HepG2 (cell line): ENCODE data around the gene PALMD. TPM values are rescaled to one million over a fixed set of nuclear protein-coding genes. Genes with fewer than 3 reads are reported as not detected.

Experiments
- CHD2 ChIP-seq: IDR thresholded peaks from 2 replicates; pipeline ENCODE4 v1.6.1; 2011; ENCODE audit warnings: low read depth, low read length, improper control_type of control experiment
- ELF3 ChIP-seq: IDR thresholded peaks from 2 replicates; pipeline ENCODE4 v1.6.1; 2016; ENCODE audit warnings: missing genetic modification reagents, missing compliant biosample characterization
- FOXJ3 ChIP-seq: sonication (generic); formaldehyde crosslinking; IDR thresholded peaks from 2 replicates; pipeline ENCODE4 v1.4.0; 2020; ENCODE audit warnings: missing genetic modification reagents, mild to moderate bottlenecking, borderline replicate concordance
- GZF1 ChIP-seq: sonication (generic); formaldehyde crosslinking; IDR thresholded peaks from 2 replicates; pipeline ENCODE4 v1.5.1; 2020; ENCODE audit warnings: mild to moderate bottlenecking, missing genetic modification reagents
- KDM6A ChIP-seq: IDR thresholded peaks from 2 replicates; pipeline ENCODE4 v1.6.1; 2016; ENCODE audit warnings: low read depth
- MEF2D ChIP-seq: sonication (generic); formaldehyde crosslinking; IDR thresholded peaks from 2 replicates; pipeline ENCODE4 v1.5.1; 2020; ENCODE audit warnings: mild to moderate bottlenecking, missing genetic modification reagents
- RAD21 ChIP-seq: fragments of 450-650 bp; formaldehyde crosslinking; IDR thresholded peaks from 2 replicates; pipeline ENCODE4 v1.5.0; 2020; ENCODE audit warnings: mild to moderate bottlenecking
- SETDB1 ChIP-seq: sonication (generic); formaldehyde crosslinking; IDR thresholded peaks from 2 replicates; pipeline ENCODE4 v1.5.1; 2020; ENCODE audit warnings: missing genetic modification reagents, mild to moderate bottlenecking, borderline replicate concordance
- SIN3B ChIP-seq: fragments of 150-350 bp; IDR thresholded peaks from 2 replicates; pipeline ENCODE4 v1.6.1; 2014; ENCODE audit warnings: low read length
- SMARCC2 ChIP-seq: fragments of 450-650 bp; IDR thresholded peaks from 2 replicates; pipeline ENCODE4 v1.6.1; 2017; ENCODE audit warnings: antibody characterized with exemption, mild to moderate bottlenecking
- TAF15 ChIP-seq: fragments of 200-400 bp; formaldehyde crosslinking; IDR thresholded peaks from one replicate; pipeline ENCODE4 v1.6.1; 2018; ENCODE audit warnings: mild to moderate bottlenecking, low read depth, low read length; ENCODE audit not compliant: poor library complexity, severe bottlenecking
- TGIF2 ChIP-seq: IDR thresholded peaks from 2 replicates; pipeline ENCODE4 v1.6.1; 2016; ENCODE audit warnings: control low read depth, missing compliant biosample characterization
- ZFP36L1 ChIP-seq: sonication (generic); formaldehyde crosslinking; IDR thresholded peaks from 2 replicates; pipeline ENCODE4 v1.8.0; 2022; ENCODE audit warnings: mild to moderate bottlenecking, missing genetic modification reagents, moderate library complexity
- ZNF34 ChIP-seq: sonication (generic); formaldehyde crosslinking; IDR thresholded peaks from 2 replicates; pipeline ENCODE4 v1.4.0; 2020; ENCODE audit warnings: mild to moderate bottlenecking, missing genetic modification reagents, borderline replicate concordance
- ZNF441 ChIP-seq: sonication (generic); formaldehyde crosslinking; IDR thresholded peaks from 2 replicates; pipeline ENCODE4 v1.7.0; 2021; ENCODE audit warnings: missing genetic modification reagents, borderline replicate concordance
- ZNF546 ChIP-seq: sonication (generic); formaldehyde crosslinking; conservative IDR thresholded peaks from 2 replicates; pipeline ENCODE4 v1.8.1; 2023; ENCODE audit warnings: mild to moderate bottlenecking, missing genetic modification reagents
- ZSCAN29 ChIP-seq: sonication (generic); formaldehyde crosslinking; conservative IDR thresholded peaks from 2 replicates; pipeline ENCODE4 v1.4.0; 2020; ENCODE audit warnings: mild to moderate bottlenecking, missing genetic modification reagents
- ZSCAN9 ChIP-seq: IDR thresholded peaks from 2 replicates; pipeline ENCODE4 v1.6.1; 2016; ENCODE audit warnings: borderline replicate concordance
- polyA plus RNA-seq, 8 experiments: library from polyadenylated mRNA; depleted of rRNA in 3 of 8; stranded (reverse) in 7 of 8; unstranded in 1 of 8; fragments of >200 nt; fragmentation: Illumina TruSeq in 4 of 8; extraction: Trizol in 4 of 8; gene quantifications; 2 replicates each; pipeline versions ENCODE4 v1.2.1 to v1.2.3, GENCODE V29; 2011 to 2016; ENCODE audit warnings: low read depth in 4 of 8, missing spikeins in 1 of 8, mixed read lengths in 1 of 8; ENCODE audit not compliant: insufficient read depth in 1 of 8
- total RNA-seq, 5 experiments: library from RNA; depleted of rRNA; stranded (reverse); fragments of >200 nt; fragmentation: Illumina TruSeq; extraction: Trizol; gene quantifications; 2 replicates each; pipeline ENCODE4 v1.2.3, GENCODE V29; 2016; ENCODE audit warnings: low read depth in 1 of 5
- TF ChIP-seq, protein P1 (sequence below): IDR thresholded peaks from 2 replicates; pipeline ENCODE4 v1.6.1; 2016; ENCODE audit warnings: missing genetic modification reagents, missing compliant biosample characterization
- TF ChIP-seq, protein P2 (sequence below): sonication (generic); formaldehyde crosslinking; IDR thresholded peaks from 2 replicates; pipeline ENCODE4 v1.8.0; 2022; ENCODE audit warnings: missing genetic modification reagents, low read depth, mild to moderate bottlenecking, borderline replicate concordance
- TF ChIP-seq, protein P3 (sequence below): sonication (generic); formaldehyde crosslinking; IDR thresholded peaks from 2 replicates; pipeline ENCODE4 v1.8.1; 2023; ENCODE audit warnings: missing genetic modification reagents, inconsistent platforms, borderline replicate concordance
- TF ChIP-seq, protein P4 (sequence below): sonication (generic); formaldehyde crosslinking; IDR thresholded peaks from 2 replicates; pipeline ENCODE4 v1.5.1; 2020; ENCODE audit warnings: missing genetic modification reagents, mild to moderate bottlenecking, borderline replicate concordance
- TF ChIP-seq, protein P5 (sequence below): sonication (generic); formaldehyde crosslinking; IDR thresholded peaks from 2 replicates; pipeline ENCODE4; 2020; ENCODE audit warnings: missing genetic modification reagents, mild to moderate bottlenecking, borderline replicate concordance

Gene PALMD
- total and polyA plus RNA-seq, 2 of the 13 experiments (the other 11 are each of a cell fraction or from before 2014, with no cell fraction given) = 5.5 to 31.1 TPM

DNA sequence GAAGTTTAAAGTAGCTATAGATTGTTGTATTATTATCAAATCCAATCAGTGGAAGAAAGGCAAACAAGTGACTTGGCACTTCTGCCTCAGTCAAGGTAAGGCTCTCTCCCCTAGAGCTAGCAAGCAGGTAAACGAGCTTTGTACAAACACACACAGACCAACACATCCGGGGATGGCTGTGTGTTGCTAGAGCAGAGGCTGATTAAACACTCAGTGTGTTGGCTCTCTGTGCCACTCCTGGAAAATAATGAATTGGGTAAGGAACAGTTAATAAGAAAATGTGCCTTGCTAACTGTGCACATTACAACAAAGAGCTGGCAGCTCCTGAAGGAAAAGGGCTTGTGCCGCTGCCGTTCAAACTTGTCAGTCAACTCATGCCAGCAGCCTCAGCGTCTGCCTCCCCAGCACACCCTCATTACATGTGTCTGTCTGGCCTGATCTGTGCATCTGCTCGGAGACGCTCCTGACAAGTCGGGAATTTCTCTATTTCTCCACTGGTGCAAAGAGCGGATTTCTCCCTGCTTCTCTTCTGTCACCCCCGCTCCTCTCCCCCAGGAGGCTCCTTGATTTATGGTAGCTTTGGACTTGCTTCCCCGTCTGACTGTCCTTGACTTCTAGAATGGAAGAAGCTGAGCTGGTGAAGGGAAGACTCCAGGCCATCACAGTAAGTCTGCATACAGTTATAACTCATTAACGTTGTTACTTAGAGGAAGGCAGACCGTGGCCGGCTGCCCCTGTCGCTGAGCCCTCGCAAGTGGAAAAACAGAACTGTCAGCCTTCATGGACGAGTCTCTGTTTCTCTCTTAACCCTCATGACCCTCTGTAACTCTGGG lies at the start of gene PALMD (continued):
- TF ChIP-seq, protein P1, sequence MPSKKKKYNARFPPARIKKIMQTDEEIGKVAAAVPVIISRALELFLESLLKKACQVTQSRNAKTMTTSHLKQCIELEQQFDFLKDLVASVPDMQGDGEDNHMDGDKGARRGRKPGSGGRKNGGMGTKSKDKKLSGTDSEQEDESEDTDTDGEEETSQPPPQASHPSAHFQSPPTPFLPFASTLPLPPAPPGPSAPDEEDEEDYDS = 0 out of 2 replicates have a peak, but pooled peaks have one; percentile 39
- TF ChIP-seq, protein P2, sequence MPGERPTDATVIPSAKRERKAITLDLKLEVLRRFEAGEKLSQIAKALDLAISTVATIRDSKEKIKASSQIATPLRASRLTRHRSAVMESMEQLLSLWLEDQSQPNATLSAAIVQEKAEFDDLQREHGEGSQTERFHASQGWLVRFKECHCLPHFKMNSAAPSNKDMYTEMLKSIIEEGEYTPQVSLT (CRISPR knock-in tag) = no peak
- TF ChIP-seq ELF3 (CRISPR knock-in tag) (no peak), ZNF34 (CRISPR knock-in tag) (no peak), ZNF441 (CRISPR knock-in tag) (no peak), TAF15 (no peak), TGIF2 (CRISPR knock-in tag) (no peak), FOXJ3 (CRISPR knock-in tag) (no peak; the same call in 1 of the 2 replicates), ZFP36L1 (CRISPR knock-in tag) (no peak), GZF1 (CRISPR knock-in tag) (no peak), SIN3B (no peak), RAD21 (no peak), MEF2D (CRISPR knock-in tag) (no peak), SMARCC2 (no peak), KDM6A (CRISPR knock-in tag) (no peak), ZSCAN9 (CRISPR knock-in tag) (no peak), CHD2 (no peak), ZSCAN29 (CRISPR knock-in tag) (no peak), SETDB1 (no peak), ZNF546 (CRISPR knock-in tag) (no peak)
- TF ChIP-seq, protein P3, sequence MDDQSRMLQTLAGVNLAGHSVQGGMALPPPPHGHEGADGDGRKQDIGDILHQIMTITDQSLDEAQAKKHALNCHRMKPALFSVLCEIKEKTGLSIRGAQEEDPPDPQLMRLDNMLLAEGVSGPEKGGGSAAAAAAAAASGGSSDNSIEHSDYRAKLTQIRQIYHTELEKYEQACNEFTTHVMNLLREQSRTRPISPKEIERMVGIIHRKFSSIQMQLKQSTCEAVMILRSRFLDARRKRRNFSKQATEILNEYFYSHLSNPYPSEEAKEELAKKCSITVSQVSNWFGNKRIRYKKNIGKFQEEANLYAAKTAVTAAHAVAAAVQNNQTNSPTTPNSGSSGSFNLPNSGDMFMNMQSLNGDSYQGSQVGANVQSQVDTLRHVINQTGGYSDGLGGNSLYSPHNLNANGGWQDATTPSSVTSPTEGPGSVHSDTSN (CRISPR knock-in tag) = no peak
- TF ChIP-seq, protein P4, sequence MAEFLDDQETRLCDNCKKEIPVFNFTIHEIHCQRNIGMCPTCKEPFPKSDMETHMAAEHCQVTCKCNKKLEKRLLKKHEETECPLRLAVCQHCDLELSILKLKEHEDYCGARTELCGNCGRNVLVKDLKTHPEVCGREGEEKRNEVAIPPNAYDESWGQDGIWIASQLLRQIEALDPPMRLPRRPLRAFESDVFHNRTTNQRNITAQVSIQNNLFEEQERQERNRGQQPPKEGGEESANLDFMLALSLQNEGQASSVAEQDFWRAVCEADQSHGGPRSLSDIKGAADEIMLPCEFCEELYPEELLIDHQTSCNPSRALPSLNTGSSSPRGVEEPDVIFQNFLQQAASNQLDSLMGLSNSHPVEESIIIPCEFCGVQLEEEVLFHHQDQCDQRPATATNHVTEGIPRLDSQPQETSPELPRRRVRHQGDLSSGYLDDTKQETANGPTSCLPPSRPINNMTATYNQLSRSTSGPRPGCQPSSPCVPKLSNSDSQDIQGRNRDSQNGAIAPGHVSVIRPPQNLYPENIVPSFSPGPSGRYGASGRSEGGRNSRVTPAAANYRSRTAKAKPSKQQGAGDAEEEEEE (CRISPR knock-in tag) = no peak
- TF ChIP-seq, protein P5, sequence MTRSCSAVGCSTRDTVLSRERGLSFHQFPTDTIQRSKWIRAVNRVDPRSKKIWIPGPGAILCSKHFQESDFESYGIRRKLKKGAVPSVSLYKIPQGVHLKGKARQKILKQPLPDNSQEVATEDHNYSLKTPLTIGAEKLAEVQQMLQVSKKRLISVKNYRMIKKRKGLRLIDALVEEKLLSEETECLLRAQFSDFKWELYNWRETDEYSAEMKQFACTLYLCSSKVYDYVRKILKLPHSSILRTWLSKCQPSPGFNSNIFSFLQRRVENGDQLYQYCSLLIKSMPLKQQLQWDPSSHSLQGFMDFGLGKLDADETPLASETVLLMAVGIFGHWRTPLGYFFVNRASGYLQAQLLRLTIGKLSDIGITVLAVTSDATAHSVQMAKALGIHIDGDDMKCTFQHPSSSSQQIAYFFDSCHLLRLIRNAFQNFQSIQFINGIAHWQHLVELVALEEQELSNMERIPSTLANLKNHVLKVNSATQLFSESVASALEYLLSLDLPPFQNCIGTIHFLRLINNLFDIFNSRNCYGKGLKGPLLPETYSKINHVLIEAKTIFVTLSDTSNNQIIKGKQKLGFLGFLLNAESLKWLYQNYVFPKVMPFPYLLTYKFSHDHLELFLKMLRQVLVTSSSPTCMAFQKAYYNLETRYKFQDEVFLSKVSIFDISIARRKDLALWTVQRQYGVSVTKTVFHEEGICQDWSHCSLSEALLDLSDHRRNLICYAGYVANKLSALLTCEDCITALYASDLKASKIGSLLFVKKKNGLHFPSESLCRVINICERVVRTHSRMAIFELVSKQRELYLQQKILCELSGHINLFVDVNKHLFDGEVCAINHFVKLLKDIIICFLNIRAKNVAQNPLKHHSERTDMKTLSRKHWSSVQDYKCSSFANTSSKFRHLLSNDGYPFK = no peak; the same call in 1 of the 2 replicates
